Measurements from ENCODE around the gene RAD51C.
"Not testable (repeated sequence)": the region's sequence is repeated elsewhere in the genome, so short reads cannot be mapped to it uniquely, and the experiment has no call there.

Gene RAD51C

GRCh38 chr17:58741121-58741625 is 48.8 kb downstream of the RAD51C start:
- DNase-seq (ENCODE audit: low spot score): no peak

- no peak for DNase-seq (ENCODE audit: low spot score)
Measured at GRCh38 chr17:58747674-58748073, 55.3 kb downstream of the RAD51C start.

- DNase-seq (ENCODE audit: low spot score): not testable (repeated sequence)
Measured at GRCh38 chr17:58749627-58750026, 57.2 kb downstream of the RAD51C start.

- DNase-seq (ENCODE audit: low spot score): no peak
Measured at GRCh38 chr17:58753026-58753425, 60.6 kb downstream of the RAD51C start.

GRCh38 chr17:58755269-58755576 is 62.8 kb downstream of the RAD51C start:
- no peak for DNase-seq (ENCODE audit: low spot score)

- DNase-seq (ENCODE audit: low spot score): peak; percentile 98
Measured at GRCh38 chr17:58755577-58756245, 63.3 kb downstream of the RAD51C start, which contains the start of gene PPM1E. TSS of gene PPM1E (plus strand) at chr17:58755854.

GRCh38 chr17:58756246-58757161 is 64.1 kb downstream of the RAD51C start:
- peak; percentile 83 for DNase-seq (ENCODE audit: low spot score)

- DNase-seq (ENCODE audit: low spot score): peak; percentile 28
Measured at GRCh38 chr17:58757162-58757613, 64.8 kb downstream of the RAD51C start.

GRCh38 chr17:58758890-58759289 is 66.5 kb downstream of the RAD51C start:
- DNase-seq (ENCODE audit: low spot score): no peak

- DNase-seq (ENCODE audit: low spot score): peak; percentile 38
Measured at GRCh38 chr17:58759522-58759921, 67.1 kb downstream of the RAD51C start.

GRCh38 chr17:58760248-58760647 is 67.8 kb downstream of the RAD51C start:
- no peak for DNase-seq (ENCODE audit: low spot score)

GRCh38 chr17:58763263-58763662 is 70.9 kb downstream of the RAD51C start:
- DNase-seq (ENCODE audit: low spot score): no peak

- DNase-seq (ENCODE audit: low spot score): no peak
Measured at GRCh38 chr17:58764373-58764772, 72.0 kb downstream of the RAD51C start.

GRCh38 chr17:58778482-58778881 is 86.1 kb downstream of the RAD51C start:
- DNase-seq (ENCODE audit: low spot score): not testable (repeated sequence)

GRCh38 chr17:58779446-58779845 is 87.0 kb downstream of the RAD51C start:
- no peak for DNase-seq (ENCODE audit: low spot score)

GRCh38 chr17:58783380-58783779 is 91.0 kb downstream of the RAD51C start:
- DNase-seq (ENCODE audit: low spot score): peak; percentile 63

GRCh38 chr17:58785097-58785496 is 92.7 kb downstream of the RAD51C start:
- DNase-seq (ENCODE audit: low spot score): no peak

Data from D341Med (cell line).